Stimulated activated CD4-positive, alpha-beta T cell treated with anti-CD3 and anti-CD28 coated beads, TNF-alpha, amount 100 ng/mL, for 24 hours (primary cell): Measurements from ENCODE around the gene PPP4R2.
A peak's percentile ranks its signal among the peaks of the same experiment; 100 is the strongest.

Source experiments
- DNase-seq, 3 experiments: peaks; one replicate each; pipeline ENCODE4 v3.0.0-alpha.2; 2020; ENCODE audit warnings: low read depth in 3 of 3

The PPP4R2 gene

GRCh38 chr3:73069775-73070444, 73.3 kb downstream of the PPP4R2 start:
- DNase-seq, result no peak

GRCh38 chr3:73070675-73071575, 74.3 kb downstream of the PPP4R2 start:
- no peak for DNase-seq

GRCh38 chr3:73071952-73072351, 75.3 kb downstream of the PPP4R2 start:
- DNase-seq, result no peak

GRCh38 chr3:73072634-73073033, 76.0 kb downstream of the PPP4R2 start:
- DNase-seq, result no peak

GRCh38 chr3:73073091-73073707, 76.6 kb downstream of the PPP4R2 start:
- DNase-seq, result no peak

GRCh38 chr3:73074781-73075180, 78.2 kb downstream of the PPP4R2 start:
- no peak for DNase-seq

- peak in 1 of 3 experiments; percentile 4 for DNase-seq
Measured at GRCh38 chr3:73080216-73080966, 83.8 kb downstream of the PPP4R2 start.

GRCh38 chr3:73081140-73081539, 84.5 kb downstream of the PPP4R2 start:
- DNase-seq, result no peak

GRCh38 chr3:73084170-73084569, 87.6 kb downstream of the PPP4R2 start:
- DNase-seq, result no peak

- DNase-seq, result peak in 2 of 3 experiments; percentile 8 to 37
Measured at GRCh38 chr3:73086071-73086494, 89.5 kb downstream of the PPP4R2 start.

GRCh38 chr3:73094129-73094528, 97.5 kb downstream of the PPP4R2 start:
- DNase-seq, result no peak

GRCh38 chr3:73094951-73095350, 98.3 kb downstream of the PPP4R2 start:
- DNase-seq, result no peak

GRCh38 chr3:73096169-73096568, 99.6 kb downstream of the PPP4R2 start:
- no peak for DNase-seq

- no peak for DNase-seq
Measured at GRCh38 chr3:73098026-73098425, 101.4 kb downstream of the PPP4R2 start.

GRCh38 chr3:73098873-73099272, 102.3 kb downstream of the PPP4R2 start:
- no peak for DNase-seq

GRCh38 chr3:73100741-73101559, 104.3 kb downstream of the PPP4R2 start:
- peak; percentile 60 to 74 (median 74) for DNase-seq

- DNase-seq, result no peak
Measured at GRCh38 chr3:73101881-73102280, 105.3 kb downstream of the PPP4R2 start.

- DNase-seq, result no peak
Measured at GRCh38 chr3:73107215-73107614, 110.6 kb downstream of the PPP4R2 start.

GRCh38 chr3:73107676-73108187, 111.1 kb downstream of the PPP4R2 start:
- DNase-seq, result no peak

- no peak for DNase-seq
Measured at GRCh38 chr3:73108750-73109149, 112.1 kb downstream of the PPP4R2 start.

- no peak for DNase-seq
Measured at GRCh38 chr3:73110530-73110929, 113.9 kb downstream of the PPP4R2 start.
